Activated CD4-positive, alpha-beta T cell treated with anti-CD3 and anti-CD28 coated beads for 36 hours (primary cell): ENCODE results near the gene GAMT. TPM values are rescaled to one million over a fixed set of nuclear protein-coding genes. Genes with fewer than 3 reads are reported as not detected.

Source experiments
- ATAC-seq: fragments of 200-7000 bp; cut with Tn5 transposase; one replicate; pipeline ENCODE4 v1.10.0; 2021; ENCODE audit warnings: mild to moderate bottlenecking, moderate library complexity
- CTCF ChIA-PET: fragments of 350-600 bp; sonication (Branson Sonifier 250); formaldehyde crosslinking; loops from one replicate; lab custom pipeline; 2021; ENCODE audit warnings: antibody characterized with exemption; lab: Charles Lee
- POLR2A ChIA-PET: fragments of 350-600 bp; sonication (Branson Sonifier 250); formaldehyde crosslinking; loops from one replicate; lab custom pipeline; 2021; ENCODE audit warnings: antibody characterized with exemption, inconsistent platforms; lab: Charles Lee
- DNase-seq: peaks from one replicate; pipeline ENCODE4 v3.0.0-alpha.2; 2020
- H3K27ac Mint-ChIP-seq: one replicate; pipeline ENCODE4 v1.8.0; 2021; ENCODE audit warnings: mixed read lengths
- H3K27me3 Mint-ChIP-seq: one replicate; pipeline ENCODE4 v1.8.0; 2021; ENCODE audit warnings: mixed read lengths
- H3K36me3 Mint-ChIP-seq: one replicate; pipeline ENCODE4 v1.8.0; 2021; ENCODE audit warnings: low read depth, mixed read lengths
- H3K4me1 Mint-ChIP-seq: one replicate; pipeline ENCODE4 v1.8.0; 2021; ENCODE audit warnings: mixed read lengths
- H3K4me3 Mint-ChIP-seq: one replicate; pipeline ENCODE4 v1.8.0; 2021; ENCODE audit warnings: mild to moderate bottlenecking, moderate library complexity, mixed read lengths
- H3K9me3 Mint-ChIP-seq: one replicate; pipeline ENCODE4 v1.8.0; 2021; ENCODE audit warnings: low read depth, mixed read lengths
- intact Hi-C, 2 experiments: fragments of 100-400 bp; cut with DNase I in 1 of 2; cut with micrococcal nuclease in 1 of 2; formaldehyde crosslinking; loops; one replicate each; pipeline versions ENCODE4 v1.14.2 to v1.15.1; 2022 to 2024; cut with DNase I, micrococcal nuclease
- total RNA-seq, 2 experiments: library from RNA; stranded (reverse); gene quantifications; one replicate each; pipeline ENCODE4 v1.2.3, GENCODE V29; 2021

The GAMT gene
- total RNA-seq, 2 experiments from 2014 or later, result 30.4 to 31.5 TPM

- peaks cover 22% of the 10 kb centered on the region for H3K36me3 Mint-ChIP-seq
- ATAC-seq, result no peak
- peaks cover 9% of the 10 kb centered on the region for H3K4me1 Mint-ChIP-seq
- H3K27ac Mint-ChIP-seq, result no peak overlapping the region
- no peak overlapping the region for H3K4me3 Mint-ChIP-seq
- no peak for DNase-seq
- intact Hi-C loops, result no loop called here
- ChIA-PET CTCF (no interaction called here), POLR2A (no interaction called here)
- H3K9me3 Mint-ChIP-seq, result no peaks in the 10 kb centered on the region
- no peaks in the 10 kb centered on the region for H3K27me3 Mint-ChIP-seq
These were observed 32.0 kb upstream of the GAMT start for GRCh38 chr19:1433119-1434039.

DNA sequence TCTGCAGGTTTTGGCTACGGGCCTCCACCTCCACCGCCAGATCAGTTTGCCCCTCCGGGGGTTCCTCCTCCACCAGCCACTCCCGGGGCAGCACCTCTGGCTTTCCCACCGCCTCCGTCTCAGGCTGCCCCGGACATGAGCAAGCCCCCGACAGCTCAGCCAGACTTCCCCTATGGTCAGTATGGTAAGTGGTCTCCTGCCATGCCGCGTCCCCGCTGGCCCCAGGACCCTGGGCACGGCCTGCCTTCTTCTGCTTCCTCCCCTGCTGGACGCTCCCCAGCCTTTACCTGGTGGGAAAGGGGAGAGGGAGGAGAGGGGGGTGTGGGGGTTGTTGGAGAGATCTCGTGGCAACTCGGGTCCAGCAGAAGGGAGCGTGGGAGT lies 31.2 kb upstream of the GAMT start:
- H3K36me3 Mint-ChIP-seq, result peaks cover 19% of the 10 kb centered on the region
- intact Hi-C loops, result no loop called here

GRCh38 chr19:1431759-1432506 lies 30.6 kb upstream of the GAMT start:
- no peak overlapping the region for H3K4me3 Mint-ChIP-seq
- ATAC-seq (no peak), DNase-seq (no peak)
- intact Hi-C loops, result no loop called here
- no peak overlapping the region for H3K27ac Mint-ChIP-seq
- peaks cover 19% of the 10 kb centered on the region for H3K36me3 Mint-ChIP-seq
- H3K4me1 Mint-ChIP-seq, result no peaks in the 10 kb centered on the region
- H3K27me3 Mint-ChIP-seq, result no peaks in the 10 kb centered on the region
- POLR2A ChIA-PET, result interaction anchor here (0.5 kb wide), 1 partner anchor 18 kb away, joined by 4 read pairs; no protein-coding TSS in a partner anchor
- H3K9me3 Mint-ChIP-seq, result no peaks in the 10 kb centered on the region
- CTCF ChIA-PET, result interaction anchor here (0.6 kb wide), 1 partner anchor 241 kb away, joined by 3 read pairs; no protein-coding TSS in a partner anchor

More for the DNA sequence above, 31.2 kb upstream of the GAMT start:
- Mint-ChIP-seq H3K4me3 (no peak overlapping the region), H3K4me1 (peaks cover under 1% of the 10 kb centered on the region), H3K27me3 (no peaks in the 10 kb centered on the region), H3K27ac (no peak overlapping the region), H3K9me3 (no peaks in the 10 kb centered on the region)
- ATAC-seq (no peak), DNase-seq (no peak)
- ChIA-PET CTCF (no interaction called here), POLR2A (no interaction called here)

- H3K27ac Mint-ChIP-seq, result no peak overlapping the region
- DNase-seq, result no peak
- no peak overlapping the region for H3K4me3 Mint-ChIP-seq
- H3K36me3 Mint-ChIP-seq, result peaks cover 21% of the 10 kb centered on the region
- no peaks in the 10 kb centered on the region for H3K27me3 Mint-ChIP-seq
- CTCF ChIA-PET, result interaction anchor here (0.6 to 0.7 kb wide), 2 partner anchors 13 to 164 kb away, joined by 4 to 6 read pairs; no protein-coding TSS in a partner anchor
- intact Hi-C loops, result no loop called here
- POLR2A ChIA-PET, result no interaction called here
- no peak for ATAC-seq
- no peaks in the 10 kb centered on the region for H3K9me3 Mint-ChIP-seq
- no peaks in the 10 kb centered on the region for H3K4me1 Mint-ChIP-seq
These were observed 28.9 kb upstream of the GAMT start for GRCh38 chr19:1430246-1430645.

GRCh38 chr19:1429750-1430149 lies 28.4 kb upstream of the GAMT start:
- no peaks in the 10 kb centered on the region for H3K9me3 Mint-ChIP-seq
- POLR2A ChIA-PET, result no interaction called here
- H3K4me1 Mint-ChIP-seq, result no peaks in the 10 kb centered on the region
- peaks cover 23% of the 10 kb centered on the region for H3K36me3 Mint-ChIP-seq
- intact Hi-C loops, result no loop called here
- no peak overlapping the region for H3K4me3 Mint-ChIP-seq
- no peak for DNase-seq
- H3K27me3 Mint-ChIP-seq, result no peaks in the 10 kb centered on the region
- no peak for ATAC-seq
- CTCF ChIA-PET, result interaction anchor here (1.4 kb wide), 1 partner anchor 21 kb away, joined by 3 read pairs; no protein-coding TSS in a partner anchor
- H3K27ac Mint-ChIP-seq, result no peak overlapping the region

DNA sequence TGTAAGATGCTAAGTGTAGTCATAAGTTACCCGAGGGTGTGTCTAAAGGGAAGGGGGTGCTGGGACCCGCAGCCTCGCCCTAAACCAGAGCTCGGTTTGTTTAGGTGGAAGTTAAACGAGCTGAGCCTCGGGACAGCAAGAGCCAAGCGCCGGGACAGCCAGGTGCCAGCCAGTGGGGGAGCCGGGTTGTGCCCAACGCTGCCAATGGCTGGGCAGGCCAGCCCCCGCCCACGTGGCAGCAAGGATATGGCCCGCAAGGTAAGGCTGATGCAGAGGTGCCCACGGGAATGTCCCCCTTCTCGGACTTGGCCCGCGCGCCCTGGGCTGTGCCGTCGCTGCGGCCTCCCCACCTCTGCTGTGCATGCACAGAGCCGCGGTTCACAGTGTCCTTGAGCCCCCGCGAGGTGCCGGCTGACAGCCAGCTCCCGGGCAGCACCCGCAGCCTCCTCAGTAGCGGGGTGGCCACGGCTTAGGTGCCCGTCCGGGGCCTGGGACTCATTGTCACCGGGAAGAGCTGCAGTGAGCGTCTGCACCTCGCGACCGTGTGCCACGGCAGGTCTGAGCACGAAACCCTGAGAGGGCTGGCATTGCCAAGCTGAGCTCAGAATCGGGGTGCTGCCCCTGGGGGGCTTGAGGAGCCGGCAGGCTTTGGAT lies 27.5 kb upstream of the GAMT start:
- Mint-ChIP-seq H3K4me1 (no peaks in the 10 kb centered on the region), H3K27me3 (no peaks in the 10 kb centered on the region), H3K4me3 (no peak overlapping the region), H3K27ac (no peak overlapping the region), H3K9me3 (no peaks in the 10 kb centered on the region), H3K36me3 (peaks cover 27% of the 10 kb centered on the region)
- intact Hi-C loops, result no loop called here
- POLR2A ChIA-PET, result no interaction called here
- CTCF ChIA-PET, result interaction anchor here (0.8 to 1.4 kb wide), 2 partner anchors 16 to 20 kb away, joined by 3 read pairs; no protein-coding TSS in a partner anchor
- ATAC-seq (no peak), DNase-seq (no peak)

GRCh38 chr19:1427221-1427920 lies 26.0 kb upstream of the GAMT start:
- H3K9me3 Mint-ChIP-seq, result no peaks in the 10 kb centered on the region
- ATAC-seq, result no peak

GRCh38 chr19:1426736-1427135 lies 25.4 kb upstream of the GAMT start:
- intact Hi-C loops, result no loop called here
- Mint-ChIP-seq H3K27me3 (no peaks in the 10 kb centered on the region), H3K36me3 (peaks cover 24% of the 10 kb centered on the region), H3K4me1 (no peaks in the 10 kb centered on the region), H3K4me3 (no peak overlapping the region), H3K27ac (no peak overlapping the region), H3K9me3 (no peaks in the 10 kb centered on the region)
- ChIA-PET POLR2A (no interaction called here), CTCF (interaction anchor here (1.1 kb wide), 1 partner anchor 11 kb away, joined by 3 read pairs; no protein-coding TSS in a partner anchor)
- DNase-seq (no peak), ATAC-seq (no peak)

More at GRCh38 chr19:1427221-1427920, 26.0 kb upstream of the GAMT start:
- Mint-ChIP-seq H3K4me1 (no peaks in the 10 kb centered on the region), H3K4me3 (no peak overlapping the region), H3K27ac (no peak overlapping the region), H3K27me3 (no peaks in the 10 kb centered on the region), H3K36me3 (peaks cover 27% of the 10 kb centered on the region)
- intact Hi-C loops, result no loop called here
- POLR2A ChIA-PET, result no interaction called here
- no peak for DNase-seq
- CTCF ChIA-PET, result interaction anchor here (0.6 to 1.1 kb wide), 3 partner anchors 9 to 13 kb away, joined by 3 read pairs; no protein-coding TSS in a partner anchor

DNA sequence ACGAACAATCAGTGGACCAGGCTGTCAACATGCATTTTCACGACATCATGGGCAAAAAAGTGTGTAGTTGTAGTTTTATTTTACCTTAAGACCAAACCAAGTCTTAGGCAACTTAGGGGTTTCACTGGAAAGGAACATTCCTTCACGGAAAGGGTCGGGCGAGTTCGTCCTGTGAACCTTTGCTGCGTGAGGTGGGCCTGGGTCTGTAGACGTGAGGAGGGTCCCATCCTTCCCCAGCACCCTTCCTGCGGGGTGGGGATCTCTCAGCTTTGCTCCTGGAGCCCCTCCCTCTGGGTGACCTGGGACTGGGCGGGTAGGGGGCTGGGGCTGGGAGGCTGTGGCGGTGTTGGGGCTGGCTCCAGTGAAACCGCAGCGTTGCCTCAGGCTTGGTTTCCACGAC lies 24.6 kb upstream of the GAMT start:
- Mint-ChIP-seq H3K27me3 (no peaks in the 10 kb centered on the region), H3K36me3 (peaks cover 22% of the 10 kb centered on the region), H3K9me3 (no peaks in the 10 kb centered on the region), H3K4me3 (no peak overlapping the region), H3K27ac (no peak overlapping the region), H3K4me1 (no peaks in the 10 kb centered on the region)
- ATAC-seq, result no peak
- ChIA-PET POLR2A (no interaction called here), CTCF (no interaction called here)
- no peak for DNase-seq
- intact Hi-C loops, result no loop called here

DNA sequence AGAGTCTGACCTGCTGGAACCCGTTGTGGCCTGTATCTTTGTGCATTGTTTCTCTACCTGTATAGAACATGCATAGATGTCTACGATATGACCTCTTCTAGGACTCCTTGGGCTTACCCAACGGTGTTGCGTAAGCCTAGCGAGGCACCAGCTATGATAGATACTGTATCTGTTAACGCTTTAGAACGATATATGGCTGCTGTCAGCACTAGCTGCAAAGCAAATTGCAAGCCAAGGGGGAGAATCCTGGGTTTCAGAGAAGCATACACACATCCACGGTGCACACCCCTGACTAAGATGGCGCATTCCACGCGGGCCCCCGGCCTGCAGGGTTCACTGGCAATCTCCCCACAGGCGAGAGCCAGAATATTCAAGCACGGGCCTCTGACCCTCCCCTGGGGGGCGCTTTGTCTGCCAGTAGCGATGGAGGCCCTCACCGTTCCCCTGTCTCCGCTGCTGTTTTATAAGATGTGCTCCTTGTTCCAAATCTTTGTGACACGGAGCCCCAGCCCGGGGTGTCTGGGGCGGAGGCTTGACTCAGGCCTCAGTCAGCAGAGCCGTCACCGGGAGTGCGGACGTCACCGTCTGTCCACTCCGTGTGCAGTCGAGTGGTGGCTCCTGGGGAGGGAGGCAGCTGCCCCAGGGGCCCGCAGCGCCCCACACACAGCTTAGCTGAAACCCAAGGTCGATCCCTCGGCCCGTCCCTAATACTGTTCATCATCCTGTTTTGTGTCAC lies 23.9 kb upstream of the GAMT start:
- POLR2A ChIA-PET, result no interaction called here
- Mint-ChIP-seq H3K27me3 (no peaks in the 10 kb centered on the region), H3K27ac (no peak overlapping the region), H3K36me3 (peaks cover 26% of the 10 kb centered on the region), H3K4me3 (no peak overlapping the region), H3K9me3 (no peaks in the 10 kb centered on the region), H3K4me1 (no peaks in the 10 kb centered on the region)
- CTCF ChIA-PET, result interaction anchor here (0.5 kb wide), 1 partner anchor 11 kb away, joined by 3 read pairs; no protein-coding TSS in a partner anchor
- ATAC-seq (no peak), DNase-seq (no peak)
- intact Hi-C loops, result no loop called here
